GM18861 (cell line): ENCODE data around the gene SLC22A4.
A peak's percentile ranks its signal among the peaks of the same experiment; 100 is the strongest.

Source experiments
- ATAC-seq: cut with Tn5 transposase; IDR thresholded peaks from one replicate; pipeline ENCODE4 v1.9.1; 2021; ENCODE audit not compliant: unreplicated experiment

Gene SLC22A4

DNA sequence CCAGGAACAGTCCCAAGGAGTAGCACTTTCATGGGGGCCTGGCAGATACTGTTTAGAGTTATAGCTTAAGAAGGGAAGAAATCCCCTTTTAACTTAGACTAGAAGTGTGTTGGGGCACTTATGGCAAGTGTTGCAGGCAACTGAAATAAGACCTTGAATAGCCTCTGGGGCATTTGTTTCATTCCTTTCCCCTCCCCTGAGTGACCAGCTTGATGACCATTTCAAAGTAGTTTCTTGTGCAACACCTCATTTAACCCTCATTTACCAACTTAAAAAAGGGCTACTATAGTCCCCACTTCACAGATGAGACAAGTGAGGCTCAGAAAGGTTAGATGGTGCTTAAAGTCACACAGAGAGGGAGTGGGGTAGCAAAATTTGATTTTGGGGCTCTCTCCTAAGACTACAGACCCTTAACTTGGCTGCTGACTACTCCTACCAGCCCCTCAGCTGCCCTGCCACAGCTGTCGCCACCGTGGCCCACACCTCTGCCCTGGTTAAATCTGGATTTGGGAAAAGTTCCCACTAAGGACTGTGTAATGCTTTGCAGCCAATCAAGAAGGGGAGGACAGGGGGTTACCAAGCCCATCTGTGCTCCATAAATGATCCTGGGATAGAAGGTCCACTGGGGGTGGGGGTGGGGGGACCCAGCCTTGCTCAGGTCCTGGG lies 31.2 kb upstream of the SLC22A4 start:
- no peak for ATAC-seq

DNA sequence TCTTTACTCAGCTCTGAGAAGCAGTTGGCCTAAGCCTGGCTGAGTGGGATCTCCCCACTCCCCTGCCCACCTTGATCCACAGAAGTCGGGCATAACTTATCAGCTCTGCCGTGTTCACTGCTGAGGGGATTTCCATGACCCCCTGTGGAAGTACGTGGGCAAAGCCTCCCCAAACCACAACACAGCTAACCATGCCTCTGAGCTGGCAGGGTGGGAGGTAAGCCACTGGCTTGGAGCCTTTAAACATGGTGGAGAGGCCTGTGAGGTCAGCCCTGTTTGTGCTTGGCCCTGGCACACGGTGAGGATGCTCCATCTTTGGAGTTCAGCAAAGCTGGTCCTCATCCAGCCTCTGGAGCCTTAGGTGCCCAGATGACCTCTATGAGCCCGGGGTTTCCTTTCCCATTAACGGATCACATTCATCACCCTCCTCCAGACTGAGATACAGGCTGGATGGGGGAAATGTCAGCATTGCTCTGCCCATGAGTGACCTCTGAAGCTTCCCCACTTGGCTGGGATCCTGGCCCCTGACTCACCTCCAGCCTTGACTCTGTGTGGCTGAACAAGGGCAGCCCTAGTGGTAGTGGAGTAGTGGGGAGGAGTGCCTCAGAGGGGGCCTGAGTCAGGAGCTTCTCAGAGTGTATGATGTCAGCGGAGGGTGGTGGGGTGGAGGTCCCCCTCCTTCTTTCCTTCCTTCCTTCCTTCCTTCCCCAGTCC lies 30.5 kb upstream of the SLC22A4 start:
- ATAC-seq = no peak

DNA sequence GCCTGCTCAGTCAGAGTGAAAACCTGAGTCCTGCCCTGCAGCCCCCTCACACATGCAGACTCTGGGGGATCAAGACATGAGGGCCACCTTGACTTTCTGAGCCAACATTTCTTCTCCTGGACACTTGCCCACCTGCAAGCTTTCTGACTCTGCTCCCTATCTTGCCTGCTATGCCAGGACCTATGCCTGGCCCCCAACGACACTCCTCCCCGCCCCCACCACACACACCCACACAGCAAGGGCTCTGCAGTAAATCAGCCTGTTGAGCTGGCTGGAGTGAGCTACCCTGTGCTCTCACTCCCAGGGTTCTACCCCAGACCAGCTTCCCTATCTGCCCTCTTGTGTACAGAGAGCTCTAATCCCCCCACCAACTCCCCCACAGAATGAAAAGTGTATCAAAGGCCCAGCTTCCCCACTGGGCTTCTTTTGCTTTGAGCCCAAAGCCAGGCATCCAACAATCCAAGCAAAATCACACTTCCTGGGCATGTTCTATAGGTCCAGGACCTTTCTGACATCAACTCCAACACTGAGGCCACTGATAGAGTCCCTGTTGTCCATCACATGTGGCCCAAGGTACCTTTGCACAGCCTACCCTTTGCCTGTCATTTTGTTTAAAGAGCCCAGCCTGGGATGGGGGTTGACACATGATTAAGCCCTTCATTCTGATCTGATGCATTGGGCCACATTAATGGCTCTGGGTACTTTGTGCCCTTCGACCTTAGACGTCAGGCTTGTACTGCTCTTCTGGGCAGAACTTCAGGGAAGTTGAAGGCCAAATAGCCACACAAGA lies 29.5 kb upstream of the SLC22A4 start:
- no peak for ATAC-seq

DNA sequence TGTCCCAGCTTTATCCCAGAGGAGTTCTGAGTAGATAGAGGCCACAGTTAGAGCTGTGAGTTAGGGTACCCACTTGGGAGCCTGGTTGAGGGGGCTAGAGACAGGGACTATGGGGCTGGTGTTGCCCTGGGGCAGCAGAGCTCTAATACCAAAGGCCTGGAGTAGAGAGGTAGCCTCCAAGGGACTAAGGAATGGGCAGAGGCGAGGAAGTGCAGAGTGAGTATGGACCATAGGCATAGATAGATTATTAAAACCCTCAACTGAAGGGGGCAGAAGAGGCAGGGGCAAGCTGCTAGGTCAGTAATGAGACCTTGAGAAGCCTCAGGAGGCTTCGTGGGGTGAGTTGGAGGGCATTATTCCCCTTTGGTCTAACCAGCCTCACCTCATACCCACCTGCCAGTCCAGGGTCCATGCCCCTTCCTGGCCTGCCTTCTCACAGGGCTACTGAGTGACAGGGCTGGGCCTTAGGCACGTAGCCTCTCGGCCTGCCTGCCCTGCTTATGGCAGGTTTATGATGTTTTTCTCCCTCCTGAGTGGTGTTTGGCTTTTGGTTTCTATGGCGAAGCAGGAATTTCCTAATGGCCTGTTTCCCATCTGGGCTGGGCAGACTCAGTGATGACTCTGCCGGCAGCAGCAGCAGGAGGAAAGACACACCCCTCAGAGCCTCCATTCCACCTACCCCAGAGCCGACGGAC lies 28.7 kb upstream of the SLC22A4 start:
- ATAC-seq = no peak

DNA sequence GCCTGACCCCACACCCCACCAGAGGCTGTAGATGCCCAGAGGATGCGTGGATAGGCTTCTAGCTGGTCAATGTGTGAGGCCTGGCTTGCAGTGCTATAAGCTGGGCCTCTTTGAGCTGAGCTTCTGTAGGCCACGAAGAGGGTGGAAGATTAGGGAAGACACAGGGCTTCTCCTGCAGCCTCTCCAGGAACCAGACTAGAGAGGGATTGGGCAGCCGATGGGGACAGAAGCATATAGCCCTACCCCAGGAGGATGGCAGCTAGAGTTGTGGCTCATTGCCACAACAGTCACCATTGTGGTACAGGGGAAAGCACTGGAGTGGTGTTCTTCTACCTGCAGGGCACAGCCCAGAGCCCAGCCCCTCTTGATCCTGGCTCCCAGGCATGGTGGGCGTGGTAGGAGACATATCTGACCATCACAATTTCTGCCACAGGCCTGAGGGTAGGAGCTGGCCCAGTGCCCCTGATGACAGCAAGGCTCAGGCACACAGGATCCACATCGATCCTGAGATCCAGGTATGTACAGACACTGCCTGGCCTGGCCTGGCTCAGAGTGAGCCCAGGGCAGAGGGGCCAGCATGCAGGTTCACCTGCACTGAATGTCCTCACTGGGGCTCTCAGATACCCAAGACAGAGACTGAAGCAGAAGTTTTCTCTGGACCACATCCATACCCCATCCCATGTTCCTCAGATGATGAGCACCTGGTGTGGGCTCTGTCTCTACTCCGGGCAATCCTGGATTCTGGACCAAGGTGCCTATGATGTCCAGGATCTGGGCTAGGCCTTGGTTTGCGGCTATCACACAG lies 28.0 kb upstream of the SLC22A4 start:
- no peak for ATAC-seq

DNA sequence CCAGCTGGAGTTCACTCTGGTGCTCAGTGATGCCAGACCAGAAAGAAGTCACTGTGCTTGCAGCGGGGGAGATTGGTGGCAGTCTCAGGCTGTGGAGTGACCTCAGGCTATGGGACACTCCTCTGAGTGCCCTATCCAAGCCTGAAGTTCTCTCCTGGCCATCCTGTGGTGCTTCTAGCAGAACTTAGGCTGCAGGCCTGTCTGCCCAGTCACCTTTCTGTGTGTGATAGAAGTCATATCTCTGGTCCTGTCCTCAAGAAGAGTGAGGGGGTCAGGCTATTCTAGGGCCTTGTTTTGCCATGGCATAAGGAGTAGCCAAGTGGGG lies 27.4 kb upstream of the SLC22A4 start:
- no peak for ATAC-seq

DNA sequence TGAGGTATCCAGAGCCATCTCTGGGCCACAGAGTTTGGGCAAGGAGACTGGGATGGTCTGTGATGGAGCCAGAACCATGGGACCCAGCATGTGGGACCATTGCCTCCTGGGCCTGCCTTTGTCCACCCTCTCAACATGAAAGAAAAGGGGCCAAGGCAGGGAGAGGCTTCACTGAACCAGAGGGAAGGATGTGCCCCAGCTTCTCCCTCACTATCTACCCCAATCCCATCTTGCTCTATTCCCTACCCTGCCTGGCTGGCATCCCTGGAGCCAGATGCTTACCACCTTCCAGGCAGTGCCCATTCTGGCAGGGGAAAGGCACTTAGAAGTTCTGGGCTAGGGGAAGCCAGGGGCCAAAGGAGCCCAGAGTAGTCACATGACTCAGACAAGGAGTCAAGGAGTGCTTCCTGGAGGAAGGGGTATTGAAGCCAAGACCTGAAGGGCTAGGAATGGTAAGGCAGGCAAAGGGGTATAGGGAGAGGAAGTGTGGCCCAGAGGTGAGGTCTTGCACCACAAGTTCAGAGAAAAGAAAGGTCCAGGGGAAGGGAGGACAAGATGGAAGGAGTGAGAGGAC lies 26.9 kb upstream of the SLC22A4 start:
- no peak for ATAC-seq

DNA sequence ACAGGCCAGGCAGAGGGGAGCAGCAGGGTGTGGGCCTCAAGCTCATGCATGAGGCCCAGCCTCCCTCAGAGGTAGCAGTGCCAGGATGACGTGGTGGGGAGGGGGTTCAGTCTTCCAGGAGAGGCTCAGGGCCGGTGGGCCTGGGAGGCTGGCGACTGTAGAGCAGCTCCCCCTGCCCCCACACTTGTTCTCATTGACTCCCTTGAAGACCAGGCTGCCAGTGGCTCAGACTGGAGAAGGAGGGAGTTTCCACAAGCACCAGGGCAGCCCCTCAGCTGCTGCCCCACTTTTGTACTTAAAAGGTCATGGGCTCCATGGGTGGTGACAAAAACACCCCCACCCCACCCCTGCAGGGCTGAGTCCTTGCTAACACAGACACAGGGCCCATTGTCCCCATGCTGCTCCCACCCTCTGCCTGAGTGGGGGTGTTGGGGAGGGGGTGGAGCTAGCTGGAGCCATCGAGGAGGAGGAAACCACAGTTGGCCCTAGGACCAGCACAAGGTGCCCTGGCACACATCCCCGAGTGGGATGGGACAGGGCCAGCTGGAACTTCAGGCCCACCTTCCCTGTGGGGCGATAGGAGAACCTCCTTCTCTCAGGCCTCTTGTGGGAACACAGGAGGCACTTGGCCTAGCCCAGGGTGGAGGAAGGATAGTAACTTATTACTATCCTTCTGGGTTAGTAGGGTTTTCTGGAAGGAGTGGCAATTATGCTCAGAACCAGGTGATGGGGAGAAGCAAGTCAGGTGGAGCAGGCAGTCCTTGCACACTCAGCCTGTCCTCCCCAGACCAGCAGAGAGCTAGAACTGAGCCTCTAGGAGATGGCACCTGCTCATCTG lies 26.0 kb upstream of the SLC22A4 start:
- no peak for ATAC-seq

DNA sequence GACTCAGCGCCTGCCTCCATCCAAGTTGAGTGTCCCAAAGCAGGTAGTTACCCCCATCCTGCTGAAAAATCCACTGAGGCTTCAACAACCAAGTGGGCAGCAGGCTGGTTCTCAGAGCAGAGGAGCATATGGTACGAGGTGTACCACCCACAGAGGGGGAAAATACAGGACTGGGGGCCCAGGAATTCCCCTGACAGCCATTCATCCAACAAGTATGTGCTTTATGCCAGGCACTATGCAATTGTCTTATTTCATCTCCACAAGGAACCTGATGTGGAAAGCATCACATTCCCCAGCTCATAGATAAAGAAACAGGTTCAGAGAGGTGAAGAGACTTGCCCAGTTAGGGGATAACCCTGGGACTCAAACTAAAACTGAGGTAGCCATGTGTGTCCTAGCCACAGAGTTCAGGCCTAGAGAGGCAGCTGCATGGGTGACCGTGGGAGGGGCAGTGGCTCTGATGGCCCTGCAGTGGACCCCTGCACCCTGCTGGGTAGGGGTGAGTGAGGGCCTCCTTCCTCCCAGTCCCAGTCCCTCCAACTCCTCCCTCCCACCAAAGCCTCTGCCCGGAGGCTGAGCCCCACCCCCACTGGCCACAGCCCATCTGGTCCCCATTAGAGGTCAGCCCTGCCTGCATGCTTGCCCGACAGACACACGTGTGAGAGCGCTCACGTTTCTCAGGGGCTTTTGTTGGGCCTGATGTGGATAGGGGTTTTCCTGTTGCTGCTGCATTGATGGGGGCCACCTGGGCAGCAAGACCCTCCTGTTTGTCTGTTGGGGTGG lies 25.2 kb upstream of the SLC22A4 start:
- peak; percentile 73 for ATAC-seq

DNA sequence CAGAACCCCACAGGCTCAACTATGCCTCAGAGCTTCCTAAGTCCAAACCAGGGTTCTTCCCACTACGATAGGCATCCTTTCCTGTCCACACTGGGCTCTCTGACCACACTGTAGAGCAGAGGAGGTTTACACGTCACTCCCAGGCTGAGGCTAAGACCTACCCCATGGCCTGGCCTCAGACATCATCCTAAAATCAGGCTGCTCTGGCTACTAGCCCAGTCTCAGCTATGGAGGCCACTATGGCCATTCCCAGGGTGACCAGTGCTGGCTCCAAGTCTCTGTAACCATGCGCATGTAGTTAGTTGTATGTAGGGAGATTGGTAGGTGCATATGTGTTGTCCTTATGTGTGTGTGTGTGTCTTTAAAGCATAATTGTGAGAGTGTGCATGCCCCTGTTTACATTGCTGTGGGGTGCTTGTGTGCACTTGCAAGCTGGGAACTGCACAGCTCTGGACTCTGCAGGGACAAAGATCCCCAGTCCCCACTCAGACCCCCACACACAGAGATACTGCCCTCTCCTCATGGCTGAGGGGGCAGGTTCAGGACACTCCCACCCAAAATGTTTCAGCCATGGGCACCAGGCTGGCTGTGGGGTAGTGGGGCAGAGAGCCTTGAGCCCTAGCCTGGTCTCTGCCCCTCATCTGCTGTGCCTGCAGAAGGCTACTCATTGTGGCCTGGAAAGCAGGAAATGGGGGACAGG lies 24.4 kb upstream of the SLC22A4 start:
- no peak for ATAC-seq

DNA sequence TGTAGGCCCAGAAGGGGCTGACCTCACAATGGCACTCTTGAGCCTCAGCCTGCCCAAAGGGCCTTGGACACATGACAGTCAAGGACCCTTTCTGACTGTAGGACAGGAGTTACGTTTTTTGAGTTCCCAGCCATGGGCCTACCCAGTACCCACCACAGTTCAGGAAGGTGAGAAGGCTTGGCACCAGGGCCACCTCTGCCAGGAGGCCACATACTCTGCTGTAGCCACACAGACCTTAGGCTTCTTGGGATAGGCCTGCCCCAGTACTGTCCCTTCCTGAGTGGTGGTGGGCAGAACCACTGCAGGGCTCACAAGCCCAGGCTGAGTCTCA lies 23.9 kb upstream of the SLC22A4 start:
- ATAC-seq = no peak

DNA sequence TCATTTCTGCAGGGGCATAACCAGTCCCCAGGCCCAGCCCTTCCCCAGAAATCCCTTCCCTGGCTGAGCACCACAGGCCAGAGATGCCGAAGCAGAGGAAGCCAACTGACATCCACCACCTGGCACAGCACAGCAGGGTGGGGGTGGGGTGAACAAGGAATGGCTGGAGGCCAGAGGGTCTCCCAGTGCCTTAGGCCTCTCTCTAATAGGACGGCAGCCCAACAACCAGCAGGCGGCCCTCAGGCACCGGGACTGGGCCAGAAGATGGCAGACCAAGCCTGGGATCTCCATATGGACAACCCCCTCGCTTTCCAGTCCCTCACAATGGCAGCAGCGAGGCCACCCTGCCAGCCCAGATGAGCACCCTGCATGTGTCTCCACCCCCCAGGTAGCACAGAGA lies 23.5 kb upstream of the SLC22A4 start:
- no peak for ATAC-seq

DNA sequence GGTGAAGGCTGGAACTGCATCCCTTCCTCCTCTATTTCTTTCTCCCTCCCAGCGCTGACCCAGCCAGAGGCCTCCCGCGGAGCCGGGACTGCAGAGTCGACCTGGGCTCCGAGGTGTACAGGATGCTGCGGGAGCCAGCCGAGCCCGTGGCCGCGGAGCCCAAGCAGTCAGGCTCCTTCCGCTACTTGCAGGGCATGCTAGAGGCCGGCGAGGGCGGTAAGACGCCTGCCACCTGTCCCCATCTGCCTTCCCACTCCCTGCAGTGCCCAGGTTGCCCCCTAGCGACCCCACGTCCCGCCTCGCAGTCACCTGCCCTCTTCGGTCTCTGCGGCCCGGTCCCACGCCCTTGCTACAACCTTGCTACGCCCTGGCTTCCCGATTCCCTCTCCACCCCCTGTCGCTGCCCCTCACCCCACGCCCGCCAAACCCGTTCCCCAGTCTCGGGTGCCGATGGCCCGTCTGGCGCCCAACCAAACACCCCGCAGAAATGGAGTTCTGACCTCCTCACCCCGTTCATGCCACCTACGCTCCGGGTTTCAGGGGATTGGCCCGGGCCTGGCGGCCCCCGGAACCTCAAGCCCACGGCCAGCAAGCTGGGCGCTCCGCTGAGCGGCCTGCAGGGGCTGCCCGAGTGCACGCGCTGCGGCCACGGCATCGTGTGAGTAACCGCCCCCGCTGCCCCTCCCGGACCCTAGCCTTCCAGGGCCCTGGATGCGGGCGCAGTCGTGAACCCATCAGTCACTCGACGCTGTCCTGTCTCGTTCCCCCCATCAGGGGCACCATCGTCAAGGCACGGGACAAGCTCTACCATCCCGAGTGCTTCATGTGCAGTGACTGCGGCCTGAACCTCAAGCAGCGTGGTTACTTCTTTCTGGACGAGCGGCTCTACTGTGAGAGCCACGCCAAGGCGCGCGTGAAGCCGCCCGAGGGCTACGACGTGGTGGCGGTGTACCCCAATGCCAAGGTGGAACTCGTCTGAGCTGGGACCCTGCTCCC lies 22.6 kb upstream of the SLC22A4 start:
- ATAC-seq = no peak

DNA sequence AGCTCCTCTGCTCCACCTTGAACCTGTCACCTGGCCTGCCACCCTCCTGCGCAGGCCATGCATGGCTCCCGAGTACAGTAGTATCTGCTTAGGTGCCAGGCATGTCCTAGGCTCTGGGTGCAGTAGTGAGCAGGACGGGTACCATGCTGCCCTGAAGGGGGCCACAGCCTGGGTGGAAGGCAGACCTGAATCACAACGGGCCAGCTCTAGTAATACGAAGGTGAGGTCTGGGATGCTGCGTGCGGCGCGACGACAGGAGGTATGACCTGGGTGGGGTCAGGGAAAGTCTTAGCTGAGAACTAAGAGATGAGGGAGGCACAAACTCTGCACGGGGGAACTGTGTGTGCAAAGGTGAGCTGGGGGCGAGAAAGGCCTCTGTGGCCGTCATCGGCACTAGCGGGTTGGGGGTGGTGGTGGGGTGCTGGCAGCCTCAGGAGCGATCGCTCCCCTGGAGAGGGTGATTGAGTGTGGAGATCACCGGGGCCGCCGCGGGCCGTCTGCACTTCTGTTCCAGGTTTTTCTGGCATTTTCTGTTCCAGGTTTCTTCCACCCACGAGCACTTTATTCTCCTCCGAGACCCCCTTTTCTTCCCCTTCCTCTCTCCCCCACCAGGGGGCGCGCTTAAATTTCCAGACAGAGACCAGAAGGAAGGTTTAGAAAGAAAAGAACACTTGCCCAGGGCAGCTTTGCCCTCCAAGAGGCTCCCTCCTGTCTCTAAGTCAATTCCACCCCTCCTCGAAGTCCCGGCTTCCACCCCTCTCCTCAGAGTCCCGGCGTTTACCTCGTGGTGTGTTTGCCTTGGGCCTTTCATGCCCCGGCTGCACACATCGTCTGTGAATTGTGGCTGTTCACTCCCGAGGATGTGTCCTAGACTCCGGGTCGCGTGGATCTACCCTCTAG lies 21.6 kb upstream of the SLC22A4 start:
- ATAC-seq = no peak

DNA sequence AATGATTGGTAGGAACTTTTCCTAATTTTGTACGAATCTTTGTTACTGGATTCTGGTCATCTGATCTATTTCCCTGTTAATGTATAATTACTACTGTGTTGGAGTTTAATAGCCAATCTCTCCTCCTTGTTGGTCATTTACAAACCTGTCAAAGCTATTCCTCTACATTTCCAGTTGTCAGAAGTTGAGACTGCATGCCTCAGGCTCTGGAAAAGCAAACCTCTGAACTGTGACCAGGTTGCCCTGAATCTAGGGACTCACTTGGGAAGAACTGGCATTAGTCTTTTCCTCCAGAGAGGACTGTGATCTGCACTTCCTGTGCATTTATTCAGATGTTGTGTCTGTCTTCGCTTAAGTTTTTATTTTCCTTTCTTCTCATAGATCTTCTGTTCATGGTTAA lies 20.6 kb upstream of the SLC22A4 start:
- no peak for ATAC-seq
